GM19468 (cell line): ENCODE measurements around the gene IMPDH1.

Experiments used
- ATAC-seq: cut with Tn5 transposase; IDR thresholded peaks from one replicate; pipeline ENCODE4 v1.9.1; 2021; ENCODE audit warnings: mild to moderate bottlenecking, moderate library complexity, moderate number of reproducible peaks; ENCODE audit not compliant: unreplicated experiment; ENCODE audit errors: extremely low read depth

Gene IMPDH1

GRCh38 chr7:128389618-128390329, 20.0 kb downstream of the IMPDH1 start:
- no peak for ATAC-seq

DNA sequence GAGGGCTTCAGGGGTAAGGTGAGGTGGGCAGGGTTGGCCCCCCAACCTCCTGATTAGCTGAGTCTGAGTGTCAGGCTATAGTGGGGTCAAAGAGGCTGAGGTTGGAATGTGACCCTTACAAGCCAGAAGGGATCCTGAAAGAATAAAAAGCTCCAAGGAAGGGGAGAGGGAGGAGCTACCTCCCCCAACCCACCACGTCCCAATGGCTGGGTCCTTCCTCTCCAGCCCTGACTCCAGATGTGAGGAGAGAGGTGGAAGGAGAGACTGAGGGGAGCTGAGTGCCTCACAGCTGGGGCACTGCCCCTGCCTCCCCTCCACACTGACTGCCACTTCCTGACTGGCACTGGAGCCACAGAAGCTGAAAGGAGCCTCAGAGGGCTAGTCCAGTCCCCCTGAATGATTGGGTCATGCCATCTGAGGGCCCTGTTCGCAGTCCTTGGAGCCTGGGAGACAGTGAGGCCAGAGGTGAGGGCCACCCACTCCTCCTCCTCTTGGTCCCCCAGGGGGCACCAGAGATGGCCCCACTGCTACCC, 20.6 kb downstream of the IMPDH1 start:
- ATAC-seq = no peak

DNA sequence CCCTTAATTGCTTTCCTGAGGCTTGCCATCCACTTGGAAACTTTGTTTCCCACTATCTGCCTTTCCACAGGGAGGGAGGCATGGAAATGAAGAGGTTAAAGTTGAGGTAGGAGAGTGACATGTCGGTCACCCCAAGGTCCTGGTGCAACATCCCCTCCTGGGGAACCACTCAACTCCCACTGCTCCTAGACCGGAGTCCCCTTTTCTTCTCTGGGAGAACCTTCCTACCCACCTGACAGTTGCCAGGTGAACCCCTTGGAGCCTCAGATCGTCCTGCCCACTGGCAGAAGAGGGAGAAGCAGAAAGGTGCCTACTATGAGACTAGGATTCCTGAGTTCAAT, 21.7 kb downstream of the IMPDH1 start:
- ATAC-seq = no peak

DNA sequence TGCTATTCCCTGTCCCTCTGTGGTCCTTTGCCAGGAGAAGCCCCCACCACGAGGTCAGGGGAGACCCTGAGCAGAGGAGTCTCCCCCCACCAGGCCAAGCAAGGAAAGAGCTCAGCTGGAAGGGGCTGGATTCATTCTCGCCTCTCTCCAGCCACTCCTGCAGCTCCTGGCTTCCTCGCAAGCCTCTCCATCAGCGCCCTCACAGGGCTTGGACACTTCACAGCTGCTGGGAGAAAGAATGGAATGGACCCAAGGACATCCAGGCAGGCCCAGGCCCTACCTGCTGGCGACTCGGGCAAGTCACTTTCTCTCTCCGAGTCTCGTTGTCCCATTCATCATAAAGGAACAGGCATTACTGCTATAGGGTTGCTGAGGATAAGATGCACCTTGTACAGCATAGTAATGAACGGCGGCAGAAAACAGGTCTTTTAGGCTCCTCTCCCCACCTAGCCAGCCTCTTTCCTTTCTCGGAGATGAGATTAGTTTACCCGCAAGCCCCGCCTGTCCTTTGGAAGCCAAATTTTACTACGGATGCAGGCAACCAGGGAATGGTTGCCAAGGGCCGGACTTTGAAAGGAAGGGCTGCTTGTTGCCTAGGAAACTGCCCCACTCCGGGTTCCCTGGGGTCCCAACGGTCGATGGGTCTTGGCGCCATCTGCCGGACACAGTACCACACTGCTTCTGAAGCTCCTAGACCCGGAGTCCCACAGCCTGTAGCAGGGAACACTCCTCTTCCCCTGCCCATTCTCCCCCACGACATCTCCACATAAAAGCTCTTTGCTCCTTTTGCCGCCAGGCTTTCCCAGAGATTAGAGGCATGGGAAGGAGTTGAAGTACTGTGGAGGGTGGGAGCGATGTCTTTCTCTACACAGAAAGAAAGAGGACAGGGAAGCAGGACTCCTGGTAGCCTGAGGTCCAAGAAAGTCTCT, 22.3 kb downstream of the IMPDH1 start:
- ATAC-seq = no peak

DNA sequence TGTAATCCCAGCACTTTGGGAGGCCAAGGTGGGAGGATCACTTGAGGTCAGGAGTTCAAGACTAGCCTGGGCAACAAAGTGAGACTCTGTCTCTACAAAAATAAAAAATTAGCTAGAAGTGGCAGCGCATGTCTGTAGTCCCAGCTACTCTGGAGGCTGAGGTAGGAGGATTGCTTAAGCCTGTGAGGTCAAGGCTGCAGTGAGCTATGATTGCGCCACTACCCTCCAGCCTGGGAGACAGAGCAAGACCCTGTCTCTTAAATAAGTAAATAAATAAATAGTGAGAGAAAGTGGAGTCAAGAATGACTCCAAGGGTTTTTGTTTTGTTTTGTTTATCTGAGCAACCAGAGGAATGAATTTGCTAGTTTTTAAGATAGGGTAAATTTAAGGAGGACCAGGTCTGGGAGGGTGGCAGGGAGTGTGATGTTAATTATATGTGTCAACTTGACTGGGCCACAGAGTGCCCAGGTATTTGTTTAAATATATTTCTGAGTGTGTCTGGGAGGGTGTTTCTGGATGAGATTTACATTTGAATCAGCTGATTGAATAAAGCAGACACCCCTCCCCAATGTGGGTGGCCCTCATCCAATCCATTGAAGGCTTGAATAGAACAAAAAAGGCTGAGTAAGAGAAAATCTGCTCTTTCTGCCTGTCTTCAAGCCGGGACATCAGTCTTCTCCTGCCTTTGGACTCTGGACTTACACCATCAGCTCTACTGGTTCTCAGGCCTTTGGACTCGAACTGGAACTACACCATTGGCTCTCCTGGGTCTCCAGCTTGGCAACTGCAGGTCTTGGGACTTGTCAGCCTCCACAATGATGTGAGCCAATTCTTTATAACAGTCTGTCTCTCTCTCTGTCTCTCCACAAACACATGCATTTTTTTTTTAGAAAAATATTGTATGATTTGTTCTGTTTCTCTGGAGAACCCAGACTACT, 23.5 kb downstream of the IMPDH1 start:
- ATAC-seq = no peak

- ATAC-seq = no peak
These were observed 25.1 kb downstream of the IMPDH1 start for GRCh38 chr7:128384726-128385125.

- ATAC-seq = no peak
These were observed 26.0 kb downstream of the IMPDH1 start for GRCh38 chr7:128383776-128384175.

DNA sequence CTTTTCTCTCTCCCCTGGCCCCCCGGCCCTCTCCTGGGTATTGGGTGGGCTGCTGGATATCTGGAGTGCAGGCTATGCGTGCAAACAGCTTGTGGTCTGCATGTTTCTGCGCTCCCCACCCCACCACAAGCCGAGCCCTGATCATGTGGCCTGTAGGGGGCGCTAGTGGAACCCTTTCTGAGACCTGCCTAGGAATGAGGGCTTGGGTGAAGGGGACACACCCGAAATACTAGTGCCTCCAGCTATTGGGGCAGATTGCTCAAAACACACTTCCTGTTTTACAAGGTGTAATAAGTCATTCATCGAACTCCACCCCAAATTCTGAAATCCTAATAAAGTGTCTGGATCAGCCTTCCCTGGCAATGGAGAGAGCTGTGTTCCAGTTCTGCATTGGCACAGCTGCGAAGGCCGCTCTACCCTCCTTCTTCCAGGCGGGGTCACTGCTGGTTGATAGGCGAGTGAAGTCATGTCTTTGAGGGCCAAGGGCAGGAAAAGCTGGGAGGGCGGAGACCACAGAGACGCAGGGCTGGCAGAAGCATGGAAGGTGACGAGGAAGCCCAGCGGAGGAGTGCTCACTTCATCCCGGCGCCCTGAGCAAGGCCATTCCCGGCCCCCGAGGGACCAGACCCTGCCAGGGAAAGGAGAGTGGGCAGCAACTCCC, 28.5 kb downstream of the IMPDH1 start:
- ATAC-seq = no peak

DNA sequence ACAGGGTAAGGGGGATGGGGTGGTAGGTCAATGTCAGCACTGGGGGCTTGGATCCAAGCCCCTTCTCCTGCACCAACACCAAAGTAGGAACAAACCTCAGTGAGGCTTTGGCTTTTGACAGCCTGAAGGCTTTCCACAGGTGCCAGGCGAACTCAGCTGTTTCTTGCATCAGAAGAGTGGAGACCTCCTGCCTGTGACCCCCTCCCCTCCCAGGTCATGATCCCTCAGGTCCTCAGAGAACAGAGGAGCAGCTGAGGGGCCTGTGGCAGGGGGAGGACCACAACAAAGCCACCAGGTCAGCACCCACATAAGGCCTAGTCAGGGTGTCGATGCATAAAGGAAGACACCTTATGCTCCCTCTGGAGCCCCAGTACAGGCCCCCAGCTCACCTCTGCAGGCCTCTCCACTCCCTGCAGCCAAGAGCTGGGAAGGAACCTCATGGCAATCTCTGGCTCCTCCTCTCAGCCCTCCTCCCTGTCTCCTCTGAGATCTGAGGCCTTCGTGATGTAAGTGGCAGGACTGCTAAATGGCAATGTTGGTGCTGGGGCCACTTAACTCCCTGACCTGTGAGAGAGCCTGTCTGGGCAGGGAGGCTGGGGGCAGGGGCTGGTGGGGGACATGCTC, 29.2 kb downstream of the IMPDH1 start:
- ATAC-seq = no peak

GRCh38 chr7:128379900-128380479, 29.8 kb downstream of the IMPDH1 start:
- no peak for ATAC-seq

DNA sequence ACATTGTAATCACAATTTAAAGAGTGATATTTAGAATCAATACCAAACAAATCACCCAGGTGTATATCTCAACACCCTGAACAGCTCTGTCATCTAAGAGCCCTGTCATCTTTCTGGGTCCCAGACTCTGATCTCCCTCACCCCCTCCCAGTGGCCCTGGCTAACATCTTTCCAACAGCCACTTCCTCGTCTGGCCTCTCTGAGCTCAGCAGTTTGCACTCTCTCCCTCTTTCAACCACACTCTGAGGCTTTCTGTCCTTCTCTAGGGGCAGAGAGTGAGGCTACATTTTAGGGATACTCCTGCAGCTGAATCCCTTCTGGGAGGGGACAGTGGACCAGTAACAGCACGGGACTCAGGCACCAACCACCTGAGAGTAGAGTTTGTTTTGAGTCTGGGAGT, 31.1 kb downstream of the IMPDH1 start:
- no peak for ATAC-seq

DNA sequence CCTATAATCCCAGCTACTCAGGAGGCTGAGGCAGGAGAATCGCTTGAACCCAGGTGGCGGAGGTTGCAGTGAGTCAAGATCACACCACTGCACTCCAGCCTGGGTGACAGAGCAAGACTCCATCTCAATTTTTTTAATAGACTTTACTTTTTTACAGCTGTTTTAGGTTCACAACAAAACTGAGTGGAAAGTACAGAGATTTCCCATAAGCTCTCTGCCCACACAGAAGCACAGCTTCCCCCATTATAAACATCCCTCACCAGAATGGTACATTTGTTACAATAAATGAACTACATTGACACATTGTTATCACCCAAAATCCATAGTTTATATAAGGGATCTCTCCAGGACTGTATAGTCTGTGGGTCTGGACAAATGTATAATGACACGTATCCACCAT, 33.7 kb downstream of the IMPDH1 start:
- ATAC-seq = no peak

DNA sequence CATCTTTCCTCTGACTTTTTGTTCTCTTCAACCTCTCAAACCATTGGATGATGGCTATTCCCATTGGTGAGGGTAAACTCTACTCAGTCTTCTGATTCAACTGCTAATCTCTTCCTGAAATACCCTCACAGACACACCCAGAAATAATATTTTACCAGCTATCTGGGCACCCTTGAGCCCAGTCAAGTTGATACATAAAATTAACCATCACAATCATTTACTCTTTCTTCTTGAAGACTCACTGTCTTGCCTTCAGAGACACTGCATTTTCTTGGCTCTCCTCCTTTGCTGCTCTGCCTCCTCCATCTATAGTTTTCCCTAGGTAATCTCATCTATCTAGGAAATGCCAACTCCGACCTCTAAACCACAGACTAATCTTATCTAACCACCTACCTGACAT, 35.7 kb downstream of the IMPDH1 start:
- ATAC-seq = no peak

- ATAC-seq = no peak
These were observed 36.2 kb downstream of the IMPDH1 start for GRCh38 chr7:128373606-128374005.

DNA sequence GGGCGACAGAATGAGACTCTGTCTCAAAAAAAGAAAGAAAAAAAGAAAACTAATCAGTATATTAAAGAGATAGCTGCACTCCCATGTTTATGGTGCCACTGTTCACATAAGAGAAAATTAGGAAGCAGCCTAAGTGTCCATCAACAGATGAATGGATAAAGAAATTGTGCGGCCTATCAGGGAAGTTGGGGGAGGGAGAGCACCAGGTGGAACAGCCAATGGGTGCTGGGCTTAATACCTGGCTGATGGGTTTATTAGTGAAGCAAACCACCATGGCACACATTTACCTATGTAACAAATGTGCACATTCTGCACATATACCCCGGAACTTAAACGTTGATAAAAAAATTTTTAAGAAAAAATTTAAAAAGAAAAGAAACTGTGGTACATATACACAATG, 39.3 kb downstream of the IMPDH1 start:
- no peak for ATAC-seq

DNA sequence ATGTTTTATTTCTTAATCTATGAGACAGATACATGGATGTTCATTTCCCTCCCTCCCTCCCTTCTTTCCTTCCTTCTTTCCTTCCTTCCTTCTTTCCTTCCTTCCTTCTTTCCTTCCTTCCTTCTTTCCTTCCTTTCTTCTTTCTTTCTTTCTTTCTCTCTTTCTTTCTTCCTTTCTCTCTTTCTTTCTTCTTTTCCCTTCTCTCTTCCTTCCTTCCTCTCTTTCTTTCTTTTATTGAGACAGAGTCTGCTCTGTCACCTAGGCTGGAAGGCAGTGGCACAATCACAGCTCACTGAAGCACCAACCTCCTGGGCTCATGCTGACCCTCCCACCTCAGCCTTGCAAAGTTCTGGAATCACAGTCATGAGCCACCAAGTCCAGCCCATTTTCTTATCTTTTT, 42.8 kb downstream of the IMPDH1 start:
- no peak for ATAC-seq

- no peak for ATAC-seq
These were observed 43.5 kb downstream of the IMPDH1 start for GRCh38 chr7:128366300-128366699.

- ATAC-seq = no peak
These were observed 44.4 kb downstream of the IMPDH1 start for GRCh38 chr7:128365432-128365831.
